GM23338 (cell line): ENCODE measurements around the gene HLA-DOB. TPM values are rescaled to one million over a fixed set of nuclear protein-coding genes. Genes with fewer than 3 reads are reported as not detected.

ENCODE experiments used
- ATAC-seq: fragments of 200-7000 bp; cut with Tn5 transposase; 3 replicates; pipeline ENCODE4 v1.9.1; 2020
- DNase-seq: peaks from one replicate; pipeline ENCODE4 v3.0.0-alpha.2; 2015; ENCODE audit warnings: low spot score
- H2AFZ ChIP-seq: fragments of 200-600 bp; sonication (generic); 2 replicates; pipeline ENCODE4 v1.8.0; 2016; ENCODE audit warnings: antibody characterized with exemption, mild to moderate bottlenecking, moderate library complexity
- H3F3A ChIP-seq: fragments of 200-600 bp; sonication (generic); replicated peaks from 2 replicates; pipeline ENCODE4 v1.8.0; 2017; ENCODE audit warnings: antibody characterized with exemption, mixed run types, low read depth
- H3K27ac ChIP-seq: fragments of 200-600 bp; sonication (generic); 2 replicates; pipeline ENCODE4 v1.6.1; 2016; ENCODE audit warnings: low read depth
- H3K27me3 ChIP-seq: fragments of 200-600 bp; sonication (generic); 2 replicates; pipeline ENCODE4 v1.8.0; 2016; ENCODE audit warnings: mild to moderate bottlenecking, mixed run types, moderate library complexity; ENCODE audit not compliant: insufficient read depth
- H3K36me3 ChIP-seq: fragments of 200-600 bp; sonication (generic); 2 replicates; pipeline ENCODE4 v1.8.0; 2016; ENCODE audit warnings: mild to moderate bottlenecking; ENCODE audit not compliant: insufficient read depth
- H3K4me1 ChIP-seq: fragments of 200-600 bp; sonication (generic); 2 replicates; pipeline ENCODE4 v1.8.0; 2016; ENCODE audit warnings: mild to moderate bottlenecking, moderate library complexity; ENCODE audit not compliant: insufficient read depth
- H3K4me2 ChIP-seq: fragments of 200-600 bp; sonication (generic); 2 replicates; pipeline ENCODE4 v1.7.1; 2017; ENCODE audit warnings: mixed run types
- H3K4me3 ChIP-seq: fragments of 200-600 bp; sonication (generic); 2 replicates; pipeline ENCODE4 v1.6.1; 2016; ENCODE audit warnings: mixed run types
- H3K79me2 ChIP-seq: fragments of 200-600 bp; sonication (generic); replicated peaks from 2 replicates; pipeline ENCODE4 v1.8.0; 2017; ENCODE audit warnings: mild to moderate bottlenecking; ENCODE audit not compliant: insufficient read depth
- H3K9me2 ChIP-seq: fragments of 200-600 bp; sonication (generic); 2 replicates; pipeline ENCODE4 v1.8.0; 2017; ENCODE audit not compliant: insufficient read depth
- H4K20me1 ChIP-seq: fragments of 200-600 bp; sonication (generic); replicated peaks from 2 replicates; pipeline ENCODE4 v1.8.0; 2017; ENCODE audit warnings: mild to moderate bottlenecking; ENCODE audit not compliant: insufficient read depth
- H3K27ac Mint-ChIP-seq: 2 replicates; pipeline ENCODE4 v1.8.0; 2020; ENCODE audit warnings: inconsistent platforms, mild to moderate bottlenecking, moderate library complexity, mixed read lengths
- H3K27me3 Mint-ChIP-seq: 3 replicates; pipeline ENCODE4 v1.8.0; 2022; ENCODE audit warnings: low read depth, mild to moderate bottlenecking, moderate library complexity, mixed read lengths, inconsistent platforms; ENCODE audit not compliant: insufficient read depth, poor library complexity
- H3K36me3 Mint-ChIP-seq: 3 replicates; pipeline ENCODE4 v1.8.0; 2021; ENCODE audit warnings: low read depth, mild to moderate bottlenecking, inconsistent platforms, moderate library complexity, mixed read lengths
- H3K4me1 Mint-ChIP-seq: 3 replicates; pipeline ENCODE4 v1.8.0; 2020; ENCODE audit warnings: mild to moderate bottlenecking, inconsistent platforms, mixed read lengths
- H3K4me3 Mint-ChIP-seq: 3 replicates; pipeline ENCODE4 v1.8.0; 2021; ENCODE audit warnings: moderate library complexity, mild to moderate bottlenecking, inconsistent platforms, mixed read lengths
- H3K9me3 Mint-ChIP-seq: 3 replicates; pipeline ENCODE4 v1.8.0; 2020; ENCODE audit warnings: moderate library complexity, mild to moderate bottlenecking, inconsistent platforms, mixed read lengths
- EZH2 ChIP-seq: fragments of 200-600 bp; sonication (generic); IDR thresholded peaks from one replicate; pipeline ENCODE4 v1.8.0; 2017; ENCODE audit warnings: antibody characterized with exemption, mild to moderate bottlenecking, low read depth; ENCODE audit not compliant: unreplicated experiment
- EZH2phosphoT487 ChIP-seq: fragments of 200-600 bp; sonication (generic); IDR thresholded peaks from one replicate; pipeline ENCODE4 v1.8.1; 2018; ENCODE audit warnings: antibody characterized with exemption; ENCODE audit not compliant: unreplicated experiment
- NANOG ChIP-seq: IDR thresholded peaks from 2 replicates; pipeline ENCODE4 v1.6.1; 2016; ENCODE audit warnings: antibody characterized with exemption, borderline replicate concordance
- ZNF114 ChIP-seq: fragments of 250-450 bp; sonication (Bioruptor Pico); IDR thresholded peaks from 2 replicates; pipeline ENCODE4 v1.5.0; 2020; ENCODE audit warnings: mild to moderate bottlenecking, moderate library complexity
- polyA plus RNA-seq: library from polyadenylated mRNA; unstranded; fragments of >200 nt; fragmentation: Nextera tagmentation; extraction: Ambion mirVana; gene quantifications from 2 replicates; pipeline ENCODE4 v1.2.1, GENCODE V29; 2016
- total RNA-seq: library from RNA; depleted of rRNA; stranded (reverse); fragments of >200 nt; shearing (Covaris generic); gene quantifications from 2 replicates; pipeline ENCODE4 v1.2.3, GENCODE V29; 2014
- TF ChIP-seq, protein P1 (sequence below): IDR thresholded peaks from one replicate; pipeline ENCODE4 v1.6.1; 2018; ENCODE audit warnings: antibody characterized with exemption; ENCODE audit not compliant: unreplicated experiment
- TF ChIP-seq, protein P2 (sequence below): IDR thresholded peaks from 2 replicates; pipeline ENCODE4 v1.6.1; 2016; ENCODE audit warnings: antibody characterized with exemption
- TF ChIP-seq, protein P3 (sequence below), 2 experiments: fragments of 200-600 bp in 1 of 2; sonication (generic) in 1 of 2; conservative IDR thresholded peaks; 2 replicates each; pipeline versions ENCODE4 v1.5.1 to v1.6.1; 2016 to 2017; ENCODE audit warnings: antibody characterized with exemption in 2 of 2, low read depth in 2 of 2, mild to moderate bottlenecking in 2 of 2, moderate library complexity in 1 of 2

The HLA-DOB gene
- total and polyA plus RNA-seq, 2 experiments from 2014 or later: not detected

DNA sequence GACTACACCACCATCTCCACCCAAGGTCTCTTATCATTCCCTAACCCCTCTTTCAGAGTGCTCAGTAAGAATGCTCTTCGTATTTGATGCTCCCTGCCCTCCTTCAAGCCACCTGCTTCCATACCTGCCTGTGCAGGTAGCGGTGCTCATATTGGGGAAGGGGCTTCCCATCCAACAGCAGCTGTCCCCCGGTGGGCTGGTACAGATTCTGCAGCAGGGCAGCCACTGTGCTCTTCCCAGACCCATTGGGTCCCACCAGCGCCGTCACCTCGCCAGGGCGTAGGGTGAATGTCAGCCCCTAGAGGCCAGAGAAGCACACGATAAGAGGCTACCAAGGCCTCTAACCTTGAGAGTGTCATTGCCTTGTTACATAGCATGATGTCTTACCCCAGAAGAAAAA lies 31.0 kb upstream of the HLA-DOB start (continued):
- TF ChIP-seq, protein P1, sequence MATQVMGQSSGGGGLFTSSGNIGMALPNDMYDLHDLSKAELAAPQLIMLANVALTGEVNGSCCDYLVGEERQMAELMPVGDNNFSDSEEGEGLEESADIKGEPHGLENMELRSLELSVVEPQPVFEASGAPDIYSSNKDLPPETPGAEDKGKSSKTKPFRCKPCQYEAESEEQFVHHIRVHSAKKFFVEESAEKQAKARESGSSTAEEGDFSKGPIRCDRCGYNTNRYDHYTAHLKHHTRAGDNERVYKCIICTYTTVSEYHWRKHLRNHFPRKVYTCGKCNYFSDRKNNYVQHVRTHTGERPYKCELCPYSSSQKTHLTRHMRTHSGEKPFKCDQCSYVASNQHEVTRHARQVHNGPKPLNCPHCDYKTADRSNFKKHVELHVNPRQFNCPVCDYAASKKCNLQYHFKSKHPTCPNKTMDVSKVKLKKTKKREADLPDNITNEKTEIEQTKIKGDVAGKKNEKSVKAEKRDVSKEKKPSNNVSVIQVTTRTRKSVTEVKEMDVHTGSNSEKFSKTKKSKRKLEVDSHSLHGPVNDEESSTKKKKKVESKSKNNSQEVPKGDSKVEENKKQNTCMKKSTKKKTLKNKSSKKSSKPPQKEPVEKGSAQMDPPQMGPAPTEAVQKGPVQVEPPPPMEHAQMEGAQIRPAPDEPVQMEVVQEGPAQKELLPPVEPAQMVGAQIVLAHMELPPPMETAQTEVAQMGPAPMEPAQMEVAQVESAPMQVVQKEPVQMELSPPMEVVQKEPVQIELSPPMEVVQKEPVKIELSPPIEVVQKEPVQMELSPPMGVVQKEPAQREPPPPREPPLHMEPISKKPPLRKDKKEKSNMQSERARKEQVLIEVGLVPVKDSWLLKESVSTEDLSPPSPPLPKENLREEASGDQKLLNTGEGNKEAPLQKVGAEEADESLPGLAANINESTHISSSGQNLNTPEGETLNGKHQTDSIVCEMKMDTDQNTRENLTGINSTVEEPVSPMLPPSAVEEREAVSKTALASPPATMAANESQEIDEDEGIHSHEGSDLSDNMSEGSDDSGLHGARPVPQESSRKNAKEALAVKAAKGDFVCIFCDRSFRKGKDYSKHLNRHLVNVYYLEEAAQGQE: no peak

DNA sequence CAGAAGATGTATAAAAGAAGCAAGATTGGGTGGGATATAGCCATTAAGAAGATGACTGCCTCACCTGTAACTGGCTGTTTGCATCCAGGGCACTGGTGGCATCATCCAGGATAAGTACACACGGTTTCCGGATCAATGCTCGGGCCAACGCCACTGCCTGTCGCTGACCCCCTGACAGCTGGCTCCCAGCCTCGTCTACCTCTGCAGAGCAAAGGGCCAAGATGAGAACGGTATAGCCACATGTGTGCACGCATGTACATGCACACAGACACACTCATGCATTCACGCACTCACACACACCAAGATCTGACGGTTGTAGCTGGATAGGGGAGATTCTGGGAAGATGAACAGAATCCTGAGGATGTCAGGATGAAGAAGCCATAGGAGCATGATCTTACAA lies 30.2 kb upstream of the HLA-DOB start:
- Mint-ChIP-seq H3K9me3 (no peaks in the 10 kb centered on the region; the same call in 2 of the 3 replicates), H3K4me3 (no peak overlapping the region; the same call in 2 of the 3 replicates), H3K36me3 (peaks cover 23% of the 10 kb centered on the region; the same call in 2 of the 3 replicates), H3K27me3 (peaks cover 21% of the 10 kb centered on the region), H3K27ac (no peak overlapping the region), H3K4me1 (peaks cover 17% of the 10 kb centered on the region)
- H3F3A ChIP-seq: 0 out of 2 replicates have a peak, but pooled peaks cover 2% of the 10 kb centered on the region
- H3K79me2 ChIP-seq: no peaks in the 10 kb centered on the region
- H3K36me3 ChIP-seq: peaks cover 4% of the 10 kb centered on the region
- no peak overlapping the region for H3K27ac ChIP-seq
- ATAC-seq: no peak
- H3K4me1 ChIP-seq: peaks cover 7% of the 10 kb centered on the region
- TF ChIP-seq, protein P2, sequence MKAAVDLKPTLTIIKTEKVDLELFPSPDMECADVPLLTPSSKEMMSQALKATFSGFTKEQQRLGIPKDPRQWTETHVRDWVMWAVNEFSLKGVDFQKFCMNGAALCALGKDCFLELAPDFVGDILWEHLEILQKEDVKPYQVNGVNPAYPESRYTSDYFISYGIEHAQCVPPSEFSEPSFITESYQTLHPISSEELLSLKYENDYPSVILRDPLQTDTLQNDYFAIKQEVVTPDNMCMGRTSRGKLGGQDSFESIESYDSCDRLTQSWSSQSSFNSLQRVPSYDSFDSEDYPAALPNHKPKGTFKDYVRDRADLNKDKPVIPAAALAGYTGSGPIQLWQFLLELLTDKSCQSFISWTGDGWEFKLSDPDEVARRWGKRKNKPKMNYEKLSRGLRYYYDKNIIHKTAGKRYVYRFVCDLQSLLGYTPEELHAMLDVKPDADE: no peak
- no peak for TF ChIP-seq EZH2
- TF ChIP-seq ZNF114 (CRISPR knock-in tag): no peak
- TF ChIP-seq, protein P1: no peak
- TF ChIP-seq EZH2phosphoT487: no peak
- TF ChIP-seq, protein P3, sequence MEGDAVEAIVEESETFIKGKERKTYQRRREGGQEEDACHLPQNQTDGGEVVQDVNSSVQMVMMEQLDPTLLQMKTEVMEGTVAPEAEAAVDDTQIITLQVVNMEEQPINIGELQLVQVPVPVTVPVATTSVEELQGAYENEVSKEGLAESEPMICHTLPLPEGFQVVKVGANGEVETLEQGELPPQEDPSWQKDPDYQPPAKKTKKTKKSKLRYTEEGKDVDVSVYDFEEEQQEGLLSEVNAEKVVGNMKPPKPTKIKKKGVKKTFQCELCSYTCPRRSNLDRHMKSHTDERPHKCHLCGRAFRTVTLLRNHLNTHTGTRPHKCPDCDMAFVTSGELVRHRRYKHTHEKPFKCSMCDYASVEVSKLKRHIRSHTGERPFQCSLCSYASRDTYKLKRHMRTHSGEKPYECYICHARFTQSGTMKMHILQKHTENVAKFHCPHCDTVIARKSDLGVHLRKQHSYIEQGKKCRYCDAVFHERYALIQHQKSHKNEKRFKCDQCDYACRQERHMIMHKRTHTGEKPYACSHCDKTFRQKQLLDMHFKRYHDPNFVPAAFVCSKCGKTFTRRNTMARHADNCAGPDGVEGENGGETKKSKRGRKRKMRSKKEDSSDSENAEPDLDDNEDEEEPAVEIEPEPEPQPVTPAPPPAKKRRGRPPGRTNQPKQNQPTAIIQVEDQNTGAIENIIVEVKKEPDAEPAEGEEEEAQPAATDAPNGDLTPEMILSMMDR (conservative IDR thresholded peaks at IDR 0.05; ENCODE audit: low read depth in 2 of 2): no peak
- TF ChIP-seq NANOG: no peak
- no peak overlapping the region for H2AFZ ChIP-seq
- H4K20me1 ChIP-seq: no peaks in the 10 kb centered on the region
- peaks cover 24% of the 10 kb centered on the region for H3K27me3 ChIP-seq
- H3K4me2 ChIP-seq: no peak overlapping the region
- H3K9me2 ChIP-seq: no peaks in the 10 kb centered on the region
- H3K4me3 ChIP-seq: no peak overlapping the region
- DNase-seq: no peak
